GM04504 (cell line): ENCODE results near the gene DRAP1.

Source experiments
- DNase-seq: peaks from one replicate; pipeline ENCODE4 v3.0.0-alpha.2; 2012; ENCODE audit warnings: low read depth

DRAP1 gene

GRCh38 chr11:65903715-65904114, 15.5 kb upstream of the DRAP1 start:
- DNase-seq: no peak

GRCh38 chr11:65906602-65907001, 12.6 kb upstream of the DRAP1 start:
- no peak for DNase-seq

GRCh38 chr11:65907878-65908277, 11.3 kb upstream of the DRAP1 start:
- DNase-seq: no peak

- peak; percentile 83 for DNase-seq
These were observed 7.3 kb upstream of the DRAP1 start for GRCh38 chr11:65911682-65912568.

- DNase-seq: no peak
These were observed 6.4 kb upstream of the DRAP1 start for GRCh38 chr11:65912845-65913244.

- DNase-seq: no peak
These were observed 4.0 kb upstream of the DRAP1 start for GRCh38 chr11:65915101-65915820.

- peak; percentile 98 for DNase-seq
These were observed 3.4 kb upstream of the DRAP1 start for GRCh38 chr11:65915821-65916251.

GRCh38 chr11:65916391-65916790, 2.8 kb upstream of the DRAP1 start:
- no peak for DNase-seq

GRCh38 chr11:65917077-65917433, 2.2 kb upstream of the DRAP1 start:
- DNase-seq: no peak

GRCh38 chr11:65917434-65918210, 1.6 kb upstream of the DRAP1 start:
- DNase-seq: no peak

- DNase-seq: no peak
These were observed 750 bp upstream of the DRAP1 start, which contains the start of gene C11orf68 for GRCh38 chr11:65918211-65919140. Gene C11orf68, minus strand, starts transcription at chr11:65919062. Its CDS starts 31 bp downstream, at chr11:65919031.

GRCh38 chr11:65919573-65920371, 546 bp downstream of the DRAP1 start:
- DNase-seq: no peak

GRCh38 chr11:65920372-65920802, 1.2 kb downstream of the DRAP1 start:
- no peak for DNase-seq

- no peak for DNase-seq
These were observed 1.9 kb downstream of the DRAP1 start for GRCh38 chr11:65921033-65921555.

- DNase-seq: no peak
These were observed 2.6 kb downstream of the DRAP1 start for GRCh38 chr11:65921876-65922275.

GRCh38 chr11:65922565-65922964, 3.3 kb downstream of the DRAP1 start:
- no peak for DNase-seq

GRCh38 chr11:65925397-65925796, 6.2 kb downstream of the DRAP1 start:
- no peak for DNase-seq

- DNase-seq: no peak
These were observed 8.7 kb downstream of the DRAP1 start for GRCh38 chr11:65927904-65928397.

- DNase-seq: no peak
These were observed 9.4 kb downstream of the DRAP1 start for GRCh38 chr11:65928667-65929066.
